Adipocyte (in vitro differentiated cells): ENCODE results near the gene TTC13.
A peak's percentile ranks its signal among the peaks of the same experiment; 100 is the strongest.
"Not testable (repeated sequence)": the region's sequence is repeated elsewhere in the genome, so short reads cannot be mapped to it uniquely, and the experiment has no call there.

Source experiments
- DNase-seq: peaks from one replicate; pipeline ENCODE4 v3.0.0-alpha.2; 2015; ENCODE audit warnings: low read depth
- H3K27me3 ChIP-seq: replicated peaks from 2 replicates; pipeline ENCODE4 v1.7.0; 2013; ENCODE audit warnings: mild to moderate bottlenecking, low read length, moderate library complexity; ENCODE audit not compliant: control insufficient read depth, insufficient read depth
- H3K36me3 ChIP-seq: 2 replicates; pipeline ENCODE4 v1.7.0; 2013; ENCODE audit warnings: low read length, mild to moderate bottlenecking, moderate library complexity; ENCODE audit not compliant: control insufficient read depth, insufficient read depth, severe bottlenecking
- H3K4me1 ChIP-seq: 2 replicates; pipeline ENCODE4 v1.7.0; 2013; ENCODE audit warnings: mild to moderate bottlenecking, low read length, moderate library complexity; ENCODE audit not compliant: control insufficient read depth, insufficient read depth
- H3K4me3 ChIP-seq: 2 replicates; pipeline ENCODE4 v1.7.0; 2013; ENCODE audit warnings: mild to moderate bottlenecking, low read length, moderate library complexity
- H3K9ac ChIP-seq: 2 replicates; pipeline ENCODE4 v1.7.0; 2013; ENCODE audit warnings: mild to moderate bottlenecking, low read length, moderate library complexity
- H3K9me3 ChIP-seq: 2 replicates; pipeline ENCODE4 v1.7.0; 2013; ENCODE audit warnings: mild to moderate bottlenecking, low read length, moderate library complexity; ENCODE audit not compliant: control insufficient read depth

Gene TTC13

DNA sequence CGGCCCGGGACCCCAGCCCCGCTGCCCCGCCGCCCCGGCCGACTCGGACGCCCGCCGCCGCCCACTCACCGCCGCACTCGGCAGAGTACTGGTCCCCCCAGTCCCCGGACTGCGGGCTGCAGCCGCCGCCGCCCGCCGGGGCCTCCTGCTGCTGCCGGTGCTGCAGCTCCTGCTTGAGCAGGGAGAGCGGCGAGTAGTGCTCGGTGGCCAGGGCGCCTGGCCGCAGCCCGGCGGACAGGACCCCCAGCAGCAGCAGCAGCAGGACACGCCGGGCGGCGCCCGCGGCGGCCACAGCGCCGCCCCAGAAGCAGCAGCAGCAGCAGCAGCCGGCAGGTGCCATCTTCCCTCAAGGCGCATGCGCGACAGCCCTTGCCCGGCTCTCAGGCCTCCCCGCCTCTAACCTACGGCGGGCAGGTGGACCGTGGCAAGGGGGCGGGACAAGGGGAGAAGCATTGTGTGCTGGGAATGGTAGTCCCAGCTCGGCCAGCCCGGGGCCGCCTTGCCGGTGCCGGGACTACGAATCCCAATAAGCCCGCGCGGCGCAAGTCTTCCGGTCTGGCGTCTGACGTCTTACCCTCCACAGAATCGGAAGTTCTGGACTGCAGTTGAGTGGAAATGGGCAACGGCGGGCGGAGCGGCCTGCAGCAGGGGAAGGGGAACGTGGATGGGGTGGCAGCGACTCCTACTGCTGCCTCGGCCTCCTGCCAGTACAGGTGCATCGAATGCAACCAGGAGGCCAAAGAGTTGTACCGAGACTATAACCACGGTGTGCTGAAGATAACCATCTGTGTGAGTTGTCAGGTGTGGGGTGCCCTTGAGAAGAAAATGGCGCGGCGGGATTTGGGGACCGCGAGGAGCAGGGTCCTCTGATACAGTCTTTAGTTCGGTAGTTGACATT is at the start of gene TTC13, which contains the start of gene ARV1:
TTC13 (minus strand) TSS at position 371 of the 898 bp plus-strand sequence; CDS start at position 340, 31 bp downstream.
ARV1 (plus strand) TSS at position 604 of the 898 bp plus-strand sequence; CDS start at position 616, 12 bp downstream.
- DNase-seq: peak; percentile 99
- H3K27me3 ChIP-seq: no peaks in the 10 kb centered on the region
- H3K4me3 ChIP-seq: peak within 1 kb of the TSS; percentile 95
- H3K9me3 ChIP-seq: no peaks in the 10 kb centered on the region
- H3K9ac ChIP-seq: peak within 1 kb of the TSS; percentile 87
- peaks cover 19% of the 10 kb centered on the region for H3K4me1 ChIP-seq
- H3K36me3 ChIP-seq: peaks cover 12% of the 10 kb centered on the region

GRCh38 chr1:231027971-231028370 is 49.3 kb upstream of the TTC13 start:
- H3K4me3 ChIP-seq: no peak overlapping the region
- peaks cover 13% of the 10 kb centered on the region for H3K4me1 ChIP-seq
- no peaks in the 10 kb centered on the region for H3K9me3 ChIP-seq
- no peaks in the 10 kb centered on the region for H3K27me3 ChIP-seq
- no peak overlapping the region for H3K9ac ChIP-seq
- no peak for DNase-seq
- peaks cover 9% of the 10 kb centered on the region for H3K36me3 ChIP-seq

GRCh38 chr1:231027136-231027925 is 48.7 kb upstream of the TTC13 start:
- Histone ChIP-seq H3K9me3 (no peaks in the 10 kb centered on the region), H3K4me3 (no peak overlapping the region), H3K36me3 (peaks cover 9% of the 10 kb centered on the region), H3K4me1 (peaks cover 8% of the 10 kb centered on the region), H3K9ac (no peak overlapping the region), H3K27me3 (no peaks in the 10 kb centered on the region)
- DNase-seq: no peak

- H3K36me3 ChIP-seq: peaks cover 13% of the 10 kb centered on the region
- H3K9me3 ChIP-seq: no peaks in the 10 kb centered on the region
- no peak overlapping the region for H3K9ac ChIP-seq
- H3K27me3 ChIP-seq: no peaks in the 10 kb centered on the region
- peaks cover 8% of the 10 kb centered on the region for H3K4me1 ChIP-seq
- no peak for DNase-seq
- H3K4me3 ChIP-seq: no peak overlapping the region
Observed at GRCh38 chr1:231026576-231026975, 47.9 kb upstream of the TTC13 start.

- Histone ChIP-seq H3K9ac (no peak overlapping the region), H3K4me1 (peaks cover 8% of the 10 kb centered on the region), H3K9me3 (no peaks in the 10 kb centered on the region), H3K36me3 (peaks cover 35% of the 10 kb centered on the region), H3K27me3 (no peaks in the 10 kb centered on the region), H3K4me3 (no peak overlapping the region)
- DNase-seq: no peak
Observed at GRCh38 chr1:231023150-231023549, 44.5 kb upstream of the TTC13 start.

DNA sequence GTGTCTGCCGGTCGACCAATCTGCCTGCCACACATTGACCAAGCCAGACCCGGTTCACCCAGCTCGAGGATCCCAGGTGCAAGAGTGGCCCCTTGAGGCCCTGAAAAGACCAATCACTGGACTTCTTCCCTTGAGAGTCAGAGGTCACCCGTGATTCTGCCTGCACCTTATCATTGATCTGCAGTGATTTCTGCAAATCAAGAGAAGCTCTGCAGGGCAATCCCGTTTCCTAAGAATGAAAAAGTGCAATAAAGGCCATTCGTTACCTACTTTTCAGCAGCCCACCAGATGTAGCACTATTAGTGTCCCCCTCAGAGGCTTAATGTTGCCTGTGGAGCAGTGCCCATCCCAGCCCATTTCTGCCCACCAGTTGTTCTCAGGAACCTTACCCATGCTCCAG is 43.9 kb upstream of the TTC13 start:
- DNase-seq, H3K4me3 ChIP-seq, H3K4me1 ChIP-seq, H3K27me3 ChIP-seq, H3K9me3 ChIP-seq, H3K9ac ChIP-seq: not testable (repeated sequence)
- H3K36me3 ChIP-seq: peaks cover 36% of the 10 kb centered on the region

DNA sequence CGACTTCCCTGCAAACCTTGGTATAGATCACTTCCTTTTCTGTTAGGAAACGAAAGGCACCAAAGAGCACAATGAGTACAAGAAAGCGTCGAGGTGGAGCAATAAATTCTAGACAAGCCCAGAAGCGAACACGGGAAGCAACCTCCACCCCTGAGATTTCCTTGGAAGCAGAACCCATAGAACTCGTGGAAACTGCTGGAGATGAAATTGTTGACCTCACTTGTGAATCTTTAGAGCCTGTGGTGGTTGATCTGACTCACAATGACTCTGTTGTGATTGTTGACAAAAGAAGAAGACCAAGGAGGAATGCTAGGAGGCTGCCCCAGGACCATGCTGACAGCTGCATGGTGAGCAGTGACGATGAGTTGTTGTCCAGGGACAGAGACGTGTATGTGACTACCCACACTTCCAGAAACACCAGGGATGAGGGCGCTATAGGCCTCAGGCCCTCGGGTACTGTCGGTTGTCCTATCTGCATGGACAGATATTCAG is 42.9 kb upstream of the TTC13 start:
- Histone ChIP-seq H3K4me3 (no peak overlapping the region), H3K4me1 (peaks cover 2% of the 10 kb centered on the region), H3K27me3 (no peaks in the 10 kb centered on the region), H3K36me3 (peaks cover 46% of the 10 kb centered on the region), H3K9me3 (no peaks in the 10 kb centered on the region), H3K9ac (no peak overlapping the region)
- no peak for DNase-seq

- DNase-seq: peak; percentile 63
- no peak overlapping the region for H3K9ac ChIP-seq
- no peak overlapping the region for H3K4me3 ChIP-seq
- H3K27me3 ChIP-seq: no peaks in the 10 kb centered on the region
- no peaks in the 10 kb centered on the region for H3K4me1 ChIP-seq
- H3K36me3 ChIP-seq: peaks cover 52% of the 10 kb centered on the region
- no peaks in the 10 kb centered on the region for H3K9me3 ChIP-seq
Observed at GRCh38 chr1:231020816-231021215, 42.2 kb upstream of the TTC13 start.

DNA sequence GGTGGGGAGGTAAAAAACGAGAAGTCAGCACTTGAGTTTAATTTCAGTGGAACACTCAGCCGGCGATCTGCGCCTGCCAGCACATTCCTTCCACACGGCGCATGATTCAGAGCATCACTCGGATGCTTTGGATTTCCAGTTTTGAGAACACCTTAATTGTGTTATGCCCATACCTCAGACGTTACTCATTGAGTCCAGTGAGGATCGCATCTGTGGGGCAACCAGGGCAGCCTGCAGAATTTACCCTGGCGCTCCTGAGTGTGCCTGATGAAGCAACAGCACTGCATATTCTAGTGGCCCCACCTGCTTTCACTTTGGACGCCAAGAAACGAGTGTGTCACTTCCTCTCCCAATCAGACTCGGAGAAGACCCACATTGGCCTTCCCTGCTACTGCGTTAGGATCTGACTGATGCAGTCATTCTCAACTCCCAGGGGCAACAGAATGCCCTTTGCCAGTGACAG is 41.5 kb upstream of the TTC13 start:
- no peaks in the 10 kb centered on the region for H3K27me3 ChIP-seq
- no peaks in the 10 kb centered on the region for H3K9me3 ChIP-seq
- DNase-seq: no peak
- H3K4me3 ChIP-seq: no peak overlapping the region
- H3K4me1 ChIP-seq: no peaks in the 10 kb centered on the region
- peaks cover 58% of the 10 kb centered on the region for H3K36me3 ChIP-seq
- no peak overlapping the region for H3K9ac ChIP-seq

- Histone ChIP-seq H3K9ac (no peak overlapping the region), H3K36me3 (peaks cover 60% of the 10 kb centered on the region), H3K4me1 (no peaks in the 10 kb centered on the region), H3K27me3 (no peaks in the 10 kb centered on the region), H3K9me3 (no peaks in the 10 kb centered on the region), H3K4me3 (no peak overlapping the region)
- no peak for DNase-seq
Observed at GRCh38 chr1:231019711-231020110, 41.0 kb upstream of the TTC13 start.

DNA sequence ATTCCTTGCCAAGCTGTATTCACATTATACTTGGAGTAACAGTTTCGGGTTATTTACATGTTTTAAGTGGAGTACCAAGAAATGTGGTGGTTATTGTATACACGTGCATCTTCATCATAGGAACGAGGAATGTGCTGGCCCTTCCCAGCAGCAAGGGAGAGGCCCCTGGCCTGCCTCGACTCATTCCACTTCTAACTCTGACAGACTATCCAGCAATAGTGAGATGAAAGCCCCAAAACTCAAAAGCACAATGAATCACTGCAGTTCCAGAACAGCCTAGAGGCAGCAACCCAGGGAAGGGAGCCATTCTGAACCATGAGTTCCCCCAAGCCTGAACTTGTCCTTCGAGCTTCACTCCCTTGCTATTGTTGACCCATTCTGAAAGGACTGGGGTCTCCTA is 38.3 kb upstream of the TTC13 start:
- no peaks in the 10 kb centered on the region for H3K4me1 ChIP-seq
- DNase-seq: no peak
- H3K27me3 ChIP-seq: no peaks in the 10 kb centered on the region
- H3K9ac ChIP-seq: no peak overlapping the region
- H3K9me3 ChIP-seq: no peaks in the 10 kb centered on the region
- H3K36me3 ChIP-seq: peaks cover 70% of the 10 kb centered on the region
- no peak overlapping the region for H3K4me3 ChIP-seq
